C4-2B (cell line): ENCODE data around the gene SCYGR1.

ENCODE experiments used
- CTCF ChIP-seq: fragments of 450-650 bp; conservative IDR thresholded peaks from 2 replicates; pipeline ENCODE4 v1.5.1; 2017; ENCODE audit warnings: mild to moderate bottlenecking
- ZFX ChIP-seq: fragments of 450-650 bp; IDR thresholded peaks from 2 replicates; pipeline ENCODE4 v1.6.1; 2017

- TF ChIP-seq CTCF = no peak
- no peak for TF ChIP-seq ZFX
Measured at GRCh38 chr2:227389661-227390060, 1.9 kb upstream of the SCYGR1 start.
